H9 (cell line): ENCODE measurements around the gene OR2A5. TPM values are rescaled to one million over a fixed set of nuclear protein-coding genes. Genes with fewer than 3 reads are reported as not detected.

Source experiments
- DNase-seq: peaks from one replicate; pipeline ENCODE4 v3.0.0-alpha.2; 2017
- H2AFZ ChIP-seq: one replicate; pipeline ENCODE4 v1.6.1; 2013; ENCODE audit warnings: mild to moderate bottlenecking, low read length, control low read depth, moderate library complexity
- H2AK5ac ChIP-seq: 2 replicates; pipeline ENCODE4 v1.6.1; 2013; ENCODE audit warnings: low read length, control low read depth, mixed read lengths; ENCODE audit not compliant: insufficient read length
- H2BK120ac ChIP-seq: one replicate; pipeline ENCODE4 v1.6.1; 2013; ENCODE audit warnings: low read depth, mild to moderate bottlenecking, low read length, control low read depth, inconsistent platforms; ENCODE audit not compliant: poor library complexity, severe bottlenecking
- H2BK12ac ChIP-seq: 2 replicates; pipeline ENCODE4 v1.6.1; 2013; ENCODE audit warnings: low read length, control low read depth, mixed read lengths, low read depth; ENCODE audit not compliant: insufficient read length
- H2BK15ac ChIP-seq: 2 replicates; pipeline ENCODE4 v1.6.1; 2013; ENCODE audit warnings: low read depth, low read length, control low read depth
- H2BK20ac ChIP-seq: one replicate; pipeline ENCODE4 v1.6.1; 2013; ENCODE audit warnings: low read depth, mild to moderate bottlenecking, low read length, control low read depth, inconsistent platforms; ENCODE audit not compliant: poor library complexity, severe bottlenecking
- H2BK5ac ChIP-seq: 2 replicates; pipeline ENCODE4 v1.6.1; 2013; ENCODE audit warnings: low read length, control low read depth, mixed read lengths; ENCODE audit not compliant: insufficient read length
- H3K14ac ChIP-seq: 2 replicates; pipeline ENCODE4 v1.6.1; 2013; ENCODE audit warnings: low read length, control low read depth; ENCODE audit not compliant: insufficient read depth
- H3K18ac ChIP-seq: 2 replicates; pipeline ENCODE4 v1.6.1; 2013; ENCODE audit warnings: low read depth, mild to moderate bottlenecking, mixed read lengths, low read length, control low read depth; ENCODE audit not compliant: insufficient read length
- H3K23ac ChIP-seq: 2 replicates; pipeline ENCODE4 v1.6.1; 2013; ENCODE audit warnings: low read length, control low read depth, mixed read lengths, low read depth; ENCODE audit not compliant: insufficient read length
- H3K23me2 ChIP-seq: 2 replicates; pipeline ENCODE4 v1.6.1; 2013; ENCODE audit warnings: low read depth, mild to moderate bottlenecking, mixed read lengths, low read length, control low read depth; ENCODE audit not compliant: insufficient read length, poor library complexity, severe bottlenecking
- H3K27ac ChIP-seq: 2 replicates; pipeline ENCODE4 v1.5.1; 2013; ENCODE audit warnings: low read length, control low read depth, mixed read lengths, low read depth; ENCODE audit not compliant: insufficient read length
- H3K27me3 ChIP-seq: 2 replicates; pipeline ENCODE4 v1.6.1; 2013; ENCODE audit warnings: low read length, control low read depth, inconsistent platforms; ENCODE audit not compliant: insufficient read depth
- H3K4ac ChIP-seq: 2 replicates; pipeline ENCODE4 v1.6.1; 2013; ENCODE audit warnings: low read depth, mild to moderate bottlenecking, control low read depth, inconsistent platforms, low read length, moderate library complexity
- H3K4me1 ChIP-seq: 2 replicates; pipeline ENCODE4 v1.6.1; 2013; ENCODE audit warnings: low read length, control low read depth, inconsistent platforms; ENCODE audit not compliant: insufficient read depth
- H3K4me2 ChIP-seq: 2 replicates; pipeline ENCODE4 v1.6.1; 2013; ENCODE audit warnings: low read length, control low read depth, mixed read lengths; ENCODE audit not compliant: insufficient read length, insufficient read depth
- H3K56ac ChIP-seq: 2 replicates; pipeline ENCODE4 v1.6.1; 2013; ENCODE audit warnings: low read depth, mild to moderate bottlenecking, mixed read lengths, low read length, control low read depth; ENCODE audit not compliant: insufficient read length
- H3K79me1 ChIP-seq: 2 replicates; pipeline ENCODE4 v1.6.1; 2013; ENCODE audit warnings: low read depth, mild to moderate bottlenecking, moderate library complexity, low read length, control low read depth, inconsistent platforms; ENCODE audit not compliant: insufficient read depth, poor library complexity, severe bottlenecking
- H3K79me2 ChIP-seq: 2 replicates; pipeline ENCODE4 v1.6.1; 2013; ENCODE audit warnings: low read length, control low read depth, inconsistent platforms; ENCODE audit not compliant: insufficient read depth
- H3K9ac ChIP-seq: 2 replicates; pipeline ENCODE4 v1.6.1; 2013; ENCODE audit warnings: low read length, control low read depth, mixed read lengths; ENCODE audit not compliant: insufficient read length; ENCODE audit errors: extremely low read depth
- H3K9me3 ChIP-seq: one replicate; pipeline ENCODE4 v1.6.1; 2013; ENCODE audit warnings: low read depth, low read length, inconsistent platforms; ENCODE audit not compliant: control insufficient read depth
- H3T11ph ChIP-seq: one replicate; pipeline ENCODE4 v1.6.1; 2013; ENCODE audit warnings: mild to moderate bottlenecking, low read length, control low read depth, inconsistent platforms
- H4K20me1 ChIP-seq: one replicate; pipeline ENCODE4 v1.6.1; 2013; ENCODE audit not compliant: control insufficient read depth, insufficient read length, insufficient read depth
- H4K5ac ChIP-seq: 2 replicates; pipeline ENCODE4 v1.6.1; 2013; ENCODE audit warnings: low read depth, mild to moderate bottlenecking, mixed read lengths, low read length, control low read depth; ENCODE audit not compliant: insufficient read length
- H4K8ac ChIP-seq: replicated peaks from 2 replicates; pipeline ENCODE4 v1.6.1; 2013; ENCODE audit warnings: low read length, control low read depth, mixed read lengths, low read depth; ENCODE audit not compliant: insufficient read length
- H4K91ac ChIP-seq: 2 replicates; pipeline ENCODE4 v1.6.1; 2013; ENCODE audit warnings: low read depth, mild to moderate bottlenecking, moderate library complexity, mixed read lengths, low read length, control low read depth; ENCODE audit not compliant: insufficient read length
- H3K27ac Mint-ChIP-seq, 3 experiments: 2 replicates in 2 of 3; 3 replicates in 1 of 3; pipeline ENCODE4 v1.8.0; 2020 to 2021; ENCODE audit warnings: mixed read lengths in 3 of 3, mild to moderate bottlenecking in 1 of 3, moderate library complexity in 1 of 3
- H3K27me3 Mint-ChIP-seq: 2 replicates; pipeline ENCODE4 v1.8.0; 2021; ENCODE audit warnings: low read depth, mild to moderate bottlenecking, moderate library complexity, mixed read lengths
- H3K36me3 Mint-ChIP-seq, 3 experiments: 2 replicates in 2 of 3; 3 replicates in 1 of 3; pipeline ENCODE4 v1.8.0; 2020 to 2021; ENCODE audit warnings: low read depth in 3 of 3, mixed read lengths in 3 of 3; ENCODE audit not compliant: insufficient read depth in 1 of 3
- H3K4me1 Mint-ChIP-seq, 2 experiments: 2 replicates each; pipeline ENCODE4 v1.8.0; 2020; ENCODE audit warnings: mixed read lengths in 2 of 2
- H3K4me3 Mint-ChIP-seq, 2 experiments: 2 replicates in 1 of 2; 3 replicates in 1 of 2; pipeline ENCODE4 v1.8.0; 2020 to 2021; ENCODE audit warnings: mild to moderate bottlenecking in 2 of 2, mixed read lengths in 2 of 2, moderate library complexity in 1 of 2
- H3K9me3 Mint-ChIP-seq, 2 experiments: 2 replicates in 1 of 2; 3 replicates in 1 of 2; pipeline ENCODE4 v1.8.0; 2020; ENCODE audit warnings: mild to moderate bottlenecking in 2 of 2, mixed read lengths in 2 of 2, moderate library complexity in 1 of 2
- WGBS: extraction: QIAGEN DNeasy Blood & Tissue Kit; methylation state at CpG from one replicate; pipeline ENCODE4 v1.1.7; 2013; ENCODE audit warnings: missing lambda C conversion rate, low lambda C conversion rate, mixed read lengths; ENCODE audit not compliant: insufficient read length; ENCODE audit errors: extremely low coverage; 5-methylcytosine and 5-hydroxymethylcytosine counted together
- total RNA-seq: library from RNA; stranded (reverse); gene quantifications from 2 replicates; pipeline ENCODE4 v1.2.1, GENCODE V29; 2021
- TF ChIP-seq, protein P1 (sequence below): fragments of 200-600 bp; sonication (generic); conservative IDR thresholded peaks from 3 replicates; pipeline ENCODE4 v1.8.0; 2021; ENCODE audit warnings: antibody characterized with exemption, mild to moderate bottlenecking

OR2A5 gene
- total RNA-seq, 1 experiment from 2014 or later, result not detected

DNA sequence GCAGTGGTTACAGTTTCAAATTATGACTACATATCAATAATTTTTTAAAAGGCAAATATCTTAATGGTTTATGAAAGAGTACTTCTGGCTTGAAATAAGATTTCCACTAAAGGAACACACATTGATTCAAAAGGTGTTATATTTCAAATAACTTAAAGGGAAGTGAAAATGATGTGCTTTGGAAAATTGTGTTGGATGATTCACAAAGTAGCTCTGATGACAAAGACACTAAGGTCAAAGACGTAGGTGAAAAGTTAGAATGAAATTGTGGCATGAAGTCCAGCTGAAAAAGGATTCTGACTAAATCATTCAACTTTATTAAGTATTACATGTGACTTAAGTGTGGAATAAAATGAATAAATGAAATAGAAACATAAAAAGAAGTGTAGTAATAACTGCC, 20.8 kb upstream of the OR2A5 start:
- H2BK5ac ChIP-seq, result no peak overlapping the region
- no peaks in the 10 kb centered on the region for H4K20me1 ChIP-seq
- H3K56ac ChIP-seq, result no peak overlapping the region
- H2BK120ac ChIP-seq, result no peak overlapping the region
- no peak overlapping the region for H4K5ac ChIP-seq
- H3K14ac ChIP-seq, result no peak overlapping the region
- H2AFZ ChIP-seq, result no peak overlapping the region
- TF ChIP-seq, protein P1, sequence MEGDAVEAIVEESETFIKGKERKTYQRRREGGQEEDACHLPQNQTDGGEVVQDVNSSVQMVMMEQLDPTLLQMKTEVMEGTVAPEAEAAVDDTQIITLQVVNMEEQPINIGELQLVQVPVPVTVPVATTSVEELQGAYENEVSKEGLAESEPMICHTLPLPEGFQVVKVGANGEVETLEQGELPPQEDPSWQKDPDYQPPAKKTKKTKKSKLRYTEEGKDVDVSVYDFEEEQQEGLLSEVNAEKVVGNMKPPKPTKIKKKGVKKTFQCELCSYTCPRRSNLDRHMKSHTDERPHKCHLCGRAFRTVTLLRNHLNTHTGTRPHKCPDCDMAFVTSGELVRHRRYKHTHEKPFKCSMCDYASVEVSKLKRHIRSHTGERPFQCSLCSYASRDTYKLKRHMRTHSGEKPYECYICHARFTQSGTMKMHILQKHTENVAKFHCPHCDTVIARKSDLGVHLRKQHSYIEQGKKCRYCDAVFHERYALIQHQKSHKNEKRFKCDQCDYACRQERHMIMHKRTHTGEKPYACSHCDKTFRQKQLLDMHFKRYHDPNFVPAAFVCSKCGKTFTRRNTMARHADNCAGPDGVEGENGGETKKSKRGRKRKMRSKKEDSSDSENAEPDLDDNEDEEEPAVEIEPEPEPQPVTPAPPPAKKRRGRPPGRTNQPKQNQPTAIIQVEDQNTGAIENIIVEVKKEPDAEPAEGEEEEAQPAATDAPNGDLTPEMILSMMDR, result no peak
- H3K9ac ChIP-seq, result no peak overlapping the region
- no peaks in the 10 kb centered on the region for H3K23me2 ChIP-seq
- no peak overlapping the region for H2BK20ac ChIP-seq
- H3K36me3 Mint-ChIP-seq, result no peaks in the 10 kb centered on the region
- no peaks in the 10 kb centered on the region for H3K9me3 ChIP-seq
- no peak overlapping the region for H4K91ac ChIP-seq
- H3K79me1 ChIP-seq, result no peaks in the 10 kb centered on the region
- H3K18ac ChIP-seq, result no peak overlapping the region
- no peak overlapping the region for H3K4me2 ChIP-seq
- no peaks in the 10 kb centered on the region for H3K27me3 Mint-ChIP-seq
- H3K4me1 Mint-ChIP-seq, result no peaks in the 10 kb centered on the region; a peak in 1 of 4 replicates
- H3K4me3 Mint-ChIP-seq, result no peak overlapping the region
- no peak overlapping the region for H3T11ph ChIP-seq
- H3K23ac ChIP-seq, result no peak overlapping the region
- no peaks in the 10 kb centered on the region for H3K4me1 ChIP-seq
- H3K27me3 ChIP-seq, result no peaks in the 10 kb centered on the region
- H3K9me3 Mint-ChIP-seq, result no peaks in the 10 kb centered on the region
- H3K4ac ChIP-seq, result no peak overlapping the region
- no peak overlapping the region for H2BK12ac ChIP-seq
- H4K8ac ChIP-seq, result no peak overlapping the region
- no peak overlapping the region for H3K27ac ChIP-seq
- WGBS, result no CpG with 5 or more reads among the region's 1 CpG
- no peak overlapping the region for H3K27ac Mint-ChIP-seq
- H3K79me2 ChIP-seq, result no peaks in the 10 kb centered on the region
- no peak overlapping the region for H2AK5ac ChIP-seq
- DNase-seq, result no peak
- H2BK15ac ChIP-seq, result no peak overlapping the region
